Body of pancreas (tissue), 4 donors: Measurements from ENCODE around the gene FAM8A1.

Source experiments
- POLR2A ChIP-seq, 3 donors: fragments of 450-650 bp; IDR thresholded peaks; one replicate each; pipeline ENCODE4 v1.6.1; 2016; ENCODE audit warnings: antibody characterized with exemption in 3 of 3, mild to moderate bottlenecking in 2 of 3
- TF ChIP-seq, protein P1 (sequence below), 7 experiments: fragments of 450-650 bp in 4 of 7; fragments of 200-600 bp in 3 of 7; sonication (generic) in 3 of 7; IDR thresholded peaks; one replicate each; pipeline ENCODE4 v1.5.1; 2016 to 2019; ENCODE audit warnings: antibody characterized with exemption in 7 of 7

DNA sequence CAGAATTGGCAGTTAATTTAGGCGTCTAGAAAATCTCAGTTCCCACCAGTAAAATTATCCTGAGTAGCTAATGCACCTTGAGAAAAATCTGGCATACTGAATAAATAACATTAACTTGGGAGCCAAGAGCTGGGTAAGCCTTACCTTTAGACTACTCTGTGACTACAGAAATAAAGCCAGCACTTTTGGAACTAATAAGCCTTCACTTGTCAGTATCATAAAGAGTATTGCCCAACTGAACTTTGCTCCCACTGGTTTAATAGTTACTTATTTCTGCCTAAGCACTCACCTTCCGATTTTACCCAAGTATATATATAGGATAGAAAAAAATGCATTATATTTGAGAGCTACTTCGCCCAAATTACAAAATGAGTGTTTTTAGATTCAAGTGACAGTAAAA, 10.7 kb downstream of the FAM8A1 start:
- TF ChIP-seq POLR2A (IDR thresholded peaks at IDR 0.05) = no peak
- TF ChIP-seq, protein P1, sequence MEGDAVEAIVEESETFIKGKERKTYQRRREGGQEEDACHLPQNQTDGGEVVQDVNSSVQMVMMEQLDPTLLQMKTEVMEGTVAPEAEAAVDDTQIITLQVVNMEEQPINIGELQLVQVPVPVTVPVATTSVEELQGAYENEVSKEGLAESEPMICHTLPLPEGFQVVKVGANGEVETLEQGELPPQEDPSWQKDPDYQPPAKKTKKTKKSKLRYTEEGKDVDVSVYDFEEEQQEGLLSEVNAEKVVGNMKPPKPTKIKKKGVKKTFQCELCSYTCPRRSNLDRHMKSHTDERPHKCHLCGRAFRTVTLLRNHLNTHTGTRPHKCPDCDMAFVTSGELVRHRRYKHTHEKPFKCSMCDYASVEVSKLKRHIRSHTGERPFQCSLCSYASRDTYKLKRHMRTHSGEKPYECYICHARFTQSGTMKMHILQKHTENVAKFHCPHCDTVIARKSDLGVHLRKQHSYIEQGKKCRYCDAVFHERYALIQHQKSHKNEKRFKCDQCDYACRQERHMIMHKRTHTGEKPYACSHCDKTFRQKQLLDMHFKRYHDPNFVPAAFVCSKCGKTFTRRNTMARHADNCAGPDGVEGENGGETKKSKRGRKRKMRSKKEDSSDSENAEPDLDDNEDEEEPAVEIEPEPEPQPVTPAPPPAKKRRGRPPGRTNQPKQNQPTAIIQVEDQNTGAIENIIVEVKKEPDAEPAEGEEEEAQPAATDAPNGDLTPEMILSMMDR (IDR thresholded peaks at IDR 0.05) = no peak
